Smooth muscle cell of the coronary artery (primary cell): ENCODE measurements around the gene DDHD1. TPM values are rescaled to one million over a fixed set of nuclear protein-coding genes. Genes with fewer than 3 reads are reported as not detected.

Experiments used
- total RNA-seq: library from RNA; depleted of rRNA; stranded (reverse); fragments of >200 nt; gene quantifications from 2 replicates; pipeline ENCODE4 v1.2.3, GENCODE V29; 2014; ENCODE audit warnings: low replicate concordance

DDHD1 gene
- 7.9 and 14.4 TPM in 2 replicates for total RNA-seq

GRCh38 chr14:53152887-53153701 is at the start of gene DDHD1:
DDHD1 (minus strand) TSS chr14:53153323; CDS start chr14:53153098, 225 bp downstream.

Other genes with a start within 250 kb of the DDHD1 start
- 71.0 and 98.9 TPM in 2 replicates for gene FERMT2, start 202.3 kb downstream of the DDHD1 start, total RNA-seq